HPDE6-E6E7 (cell line): ENCODE data around the gene GDF15.
"Not testable (repeated sequence)": the region's sequence is repeated elsewhere in the genome, so short reads cannot be mapped to it uniquely, and the experiment has no call there.

Experiments used
- DNase-seq: peaks from one replicate; pipeline ENCODE4 v3.0.0; 2011; ENCODE audit warnings: missing footprints; ENCODE audit errors: extremely low spot score

Gene GDF15, protein sequence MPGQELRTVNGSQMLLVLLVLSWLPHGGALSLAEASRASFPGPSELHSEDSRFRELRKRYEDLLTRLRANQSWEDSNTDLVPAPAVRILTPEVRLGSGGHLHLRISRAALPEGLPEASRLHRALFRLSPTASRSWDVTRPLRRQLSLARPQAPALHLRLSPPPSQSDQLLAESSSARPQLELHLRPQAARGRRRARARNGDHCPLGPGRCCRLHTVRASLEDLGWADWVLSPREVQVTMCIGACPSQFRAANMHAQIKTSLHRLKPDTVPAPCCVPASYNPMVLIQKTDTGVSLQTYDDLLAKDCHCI

DNA sequence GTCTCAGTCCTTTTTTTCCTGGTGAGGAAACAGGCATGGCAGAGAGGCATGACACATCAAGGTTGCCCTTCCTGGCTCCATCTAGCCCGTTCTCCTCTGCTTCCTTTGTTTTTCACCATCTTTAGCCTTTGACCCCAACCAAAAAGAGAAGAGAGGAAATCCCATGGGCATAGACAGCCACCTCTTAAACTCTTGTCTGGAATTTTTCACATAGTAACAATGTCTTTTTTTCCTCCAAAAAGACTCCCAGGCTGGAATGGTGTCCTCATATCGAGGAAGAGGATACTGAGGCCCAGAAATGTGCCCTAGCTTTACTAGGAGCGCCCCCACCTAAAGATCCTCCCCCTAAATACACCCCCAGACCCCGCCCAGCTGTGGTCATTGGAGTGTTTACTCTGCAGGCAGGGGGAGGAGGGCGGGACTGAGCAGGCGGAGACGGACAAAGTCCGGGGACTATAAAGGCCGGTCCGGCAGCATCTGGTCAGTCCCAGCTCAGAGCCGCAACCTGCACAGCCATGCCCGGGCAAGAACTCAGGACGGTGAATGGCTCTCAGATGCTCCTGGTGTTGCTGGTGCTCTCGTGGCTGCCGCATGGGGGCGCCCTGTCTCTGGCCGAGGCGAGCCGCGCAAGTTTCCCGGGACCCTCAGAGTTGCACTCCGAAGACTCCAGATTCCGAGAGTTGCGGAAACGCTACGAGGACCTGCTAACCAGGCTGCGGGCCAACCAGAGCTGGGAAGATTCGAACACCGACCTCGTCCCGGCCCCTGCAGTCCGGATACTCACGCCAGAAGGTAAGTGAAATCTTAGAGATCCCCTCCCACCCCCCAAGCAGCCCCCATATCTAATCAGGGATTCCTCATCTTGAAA is at the start of gene GDF15:
GDF15 (plus strand) TSS at position 484 of the 868 bp plus-strand sequence; CDS start at position 516, 32 bp downstream.
- peak; percentile 64 for DNase-seq

DNA sequence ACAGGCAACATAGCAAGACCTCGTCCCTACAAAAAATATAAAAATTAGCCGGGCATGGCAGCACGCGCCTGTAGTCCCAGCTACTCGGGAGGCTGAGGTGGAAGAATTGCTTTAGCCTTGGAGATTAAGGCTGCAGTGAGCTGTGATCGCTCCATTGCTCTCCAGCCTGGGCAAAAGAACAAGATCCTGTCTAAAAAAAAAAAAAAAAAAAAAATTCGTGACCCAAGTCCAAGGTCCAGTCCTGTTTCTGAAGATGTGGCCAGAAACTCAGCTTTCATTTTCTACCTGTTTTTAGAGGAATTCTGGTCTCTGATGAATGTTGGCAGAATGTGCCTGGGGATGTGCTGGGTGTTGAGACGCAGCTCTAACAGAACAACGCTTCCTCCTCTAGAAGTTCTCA is 47.4 kb upstream of the GDF15 start:
- no peak for DNase-seq

- DNase-seq = no peak
Measured at GRCh38 chr19:18339723-18340122, 46.2 kb upstream of the GDF15 start.

GRCh38 chr19:18340190-18340989 is 45.6 kb upstream of the GDF15 start, which contains the start of gene PGPEP1:
Gene PGPEP1, plus strand, starts transcription at chr19:18340598. Its CDS starts 84 bp downstream, at chr19:18340682.
- DNase-seq = no peak

DNA sequence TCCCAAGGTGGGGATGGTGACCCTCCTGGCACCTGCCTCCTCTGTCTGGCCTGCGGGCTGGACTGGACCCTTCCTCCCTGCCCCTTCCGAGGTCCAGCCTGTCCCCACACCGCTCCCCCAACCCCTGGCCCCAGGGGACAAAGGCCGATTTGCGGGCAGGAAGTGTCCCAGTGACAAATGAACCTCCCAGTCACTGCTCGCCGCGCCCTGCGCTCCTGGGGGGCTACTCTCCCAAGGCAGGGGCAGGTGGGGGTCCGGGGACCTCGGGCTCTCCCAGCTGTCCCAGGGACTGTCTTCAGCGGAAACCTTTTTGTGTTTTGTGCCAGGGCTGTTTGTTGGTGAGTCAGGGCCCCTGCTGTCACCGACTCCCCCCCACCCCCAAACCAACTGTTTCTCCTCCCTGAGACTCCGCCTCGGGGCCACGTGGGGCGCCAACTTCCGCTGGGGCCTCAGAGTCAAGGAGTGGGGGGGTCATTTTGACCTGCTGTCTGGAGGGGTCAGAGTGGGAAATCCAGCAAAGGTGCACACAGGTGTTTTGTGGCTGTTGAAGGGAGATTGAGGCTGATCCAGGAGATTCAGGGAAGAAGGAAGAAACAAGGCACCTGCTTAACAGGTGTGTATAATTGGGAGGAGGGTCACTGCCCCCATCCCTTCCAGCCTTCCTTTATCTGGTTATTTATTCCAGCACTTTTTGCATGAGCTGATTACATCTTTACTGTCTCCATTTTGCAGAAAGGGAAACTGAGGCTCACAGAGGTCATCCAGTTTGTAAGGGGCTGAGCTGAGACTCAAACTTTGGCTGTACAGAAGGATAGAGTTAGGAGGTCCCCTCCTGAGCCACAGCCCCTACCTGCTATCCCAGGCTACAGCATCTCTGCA is 44.7 kb upstream of the GDF15 start:
- no peak for DNase-seq

DNA sequence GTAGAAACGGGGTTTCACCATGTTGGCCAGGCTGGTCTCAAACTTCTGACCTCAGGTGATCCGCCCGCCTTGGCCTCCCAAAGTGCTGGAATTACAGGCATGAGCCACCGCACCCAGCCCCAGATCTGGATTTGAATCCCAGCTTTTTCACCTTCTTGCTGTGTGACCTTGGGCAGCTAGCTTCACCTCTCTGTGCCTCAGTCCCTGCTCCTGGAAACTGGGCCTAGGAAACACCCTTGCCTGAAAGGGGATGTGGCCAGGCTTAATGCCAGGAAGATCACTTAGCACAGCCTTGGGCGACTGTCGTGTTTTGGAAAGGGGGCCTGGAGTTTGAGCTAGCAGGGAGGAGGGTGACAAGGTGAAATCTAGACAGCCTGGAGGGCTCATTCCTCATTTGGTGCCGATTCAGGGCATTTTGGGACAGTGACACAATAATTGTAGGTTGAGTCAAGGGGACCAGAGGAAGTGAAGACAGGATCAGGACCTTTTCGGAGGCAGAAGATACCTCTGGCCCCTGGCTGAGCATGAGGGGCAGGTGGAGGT is 43.8 kb upstream of the GDF15 start:
- no peak for DNase-seq

DNA sequence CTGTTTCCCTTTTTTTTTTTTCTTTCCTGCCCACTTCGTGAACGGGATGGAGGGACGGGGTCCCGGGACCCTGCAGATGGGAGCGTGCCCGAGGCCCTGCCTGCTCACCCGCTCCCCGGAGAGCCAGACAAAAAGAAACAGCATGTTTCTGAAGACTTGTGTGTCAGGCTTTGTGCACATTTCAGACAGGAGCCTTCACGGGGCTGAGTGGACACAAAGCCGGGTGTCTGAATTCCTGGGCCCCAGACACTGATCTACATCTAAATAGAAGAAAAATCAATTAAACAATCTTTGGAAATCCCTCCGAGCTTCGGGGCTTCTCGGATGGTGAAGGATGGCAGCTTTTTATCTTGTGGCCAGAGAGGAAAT is 41.4 kb upstream of the GDF15 start:
- no peak for DNase-seq

DNA sequence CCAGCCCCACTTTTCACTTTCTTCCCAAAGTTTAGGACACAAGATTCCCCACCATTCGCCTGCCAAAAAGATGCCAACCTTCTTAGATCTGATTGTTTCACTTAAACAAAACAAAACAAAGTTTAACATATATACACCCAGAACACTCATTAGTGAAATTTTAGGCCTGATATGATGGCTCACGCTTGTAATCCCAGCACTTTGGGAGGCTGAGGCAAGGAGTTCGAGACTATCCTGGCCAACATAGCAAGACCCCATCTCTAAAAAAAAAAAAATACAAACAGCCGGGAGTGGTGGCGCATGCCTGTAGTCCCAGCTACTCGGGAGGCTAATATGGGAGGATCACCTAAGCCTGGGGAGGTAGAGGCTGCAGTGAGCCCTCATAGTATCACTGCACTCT is 40.7 kb upstream of the GDF15 start:
- no peak for DNase-seq

DNA sequence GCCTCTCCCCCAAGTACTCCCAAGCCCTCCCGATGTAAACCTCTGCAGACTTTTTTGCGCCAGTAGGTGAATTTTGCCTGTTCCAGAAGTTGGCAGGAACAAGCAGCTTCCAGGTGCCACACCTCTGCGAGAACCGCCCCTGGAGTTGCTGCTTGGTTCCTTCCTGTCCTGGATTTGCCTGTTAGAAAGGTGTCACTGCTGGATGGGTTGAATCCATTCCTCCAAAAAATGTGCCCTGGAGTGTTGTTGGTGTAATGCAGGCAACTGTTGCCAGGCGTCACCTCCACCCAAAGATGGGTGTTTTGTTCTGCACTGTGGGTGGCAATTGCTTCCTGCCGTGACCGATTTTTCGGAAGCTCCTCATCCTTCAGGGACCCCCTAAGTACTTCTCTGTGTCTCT is 39.9 kb upstream of the GDF15 start:
- no peak for DNase-seq

DNA sequence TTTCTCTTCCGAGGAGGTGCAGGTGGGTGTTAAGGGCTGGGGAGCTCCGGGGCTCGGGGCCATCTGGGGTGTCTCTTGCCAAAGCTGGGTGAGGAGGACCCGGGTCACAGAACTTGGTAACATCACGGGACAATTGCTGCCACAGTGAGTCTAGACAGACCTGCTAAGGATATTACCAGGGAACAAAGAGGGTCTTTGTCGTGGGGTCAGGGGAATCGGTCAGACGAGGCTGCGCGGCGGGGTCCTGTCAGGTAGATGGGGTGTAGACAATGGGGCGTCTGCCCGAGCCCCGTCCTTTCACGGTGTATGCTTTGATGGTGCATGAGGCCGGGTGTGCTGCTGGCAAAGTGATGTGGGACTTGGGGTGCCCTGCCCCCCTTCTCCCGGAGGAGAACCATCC is 37.8 kb upstream of the GDF15 start:
- DNase-seq = no peak

DNA sequence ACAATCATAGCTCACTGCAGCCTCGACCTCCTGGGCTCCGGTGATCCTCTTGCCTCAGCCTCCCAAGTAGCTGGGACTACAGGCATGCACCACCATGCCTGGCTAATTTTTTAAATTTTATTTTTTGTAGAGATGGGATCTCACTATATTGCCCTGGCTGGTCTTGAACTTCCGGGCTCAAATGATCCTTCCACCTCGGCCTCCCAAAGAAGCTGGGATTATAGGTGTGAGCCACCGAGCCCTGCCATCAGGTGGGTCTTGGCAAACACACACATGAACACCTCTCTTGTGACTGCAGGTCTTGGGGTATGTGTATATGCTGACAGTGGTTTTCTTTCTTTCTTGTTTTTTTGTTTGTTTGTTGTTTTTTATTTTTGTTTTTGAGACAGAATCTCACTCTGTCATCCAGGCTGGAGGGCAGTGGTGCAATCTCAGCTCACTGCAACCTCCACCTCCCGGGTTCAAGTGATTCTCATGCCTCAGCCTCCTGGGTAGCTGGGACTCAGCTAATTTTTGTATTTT is 37.1 kb upstream of the GDF15 start:
- DNase-seq = not testable (repeated sequence)

DNA sequence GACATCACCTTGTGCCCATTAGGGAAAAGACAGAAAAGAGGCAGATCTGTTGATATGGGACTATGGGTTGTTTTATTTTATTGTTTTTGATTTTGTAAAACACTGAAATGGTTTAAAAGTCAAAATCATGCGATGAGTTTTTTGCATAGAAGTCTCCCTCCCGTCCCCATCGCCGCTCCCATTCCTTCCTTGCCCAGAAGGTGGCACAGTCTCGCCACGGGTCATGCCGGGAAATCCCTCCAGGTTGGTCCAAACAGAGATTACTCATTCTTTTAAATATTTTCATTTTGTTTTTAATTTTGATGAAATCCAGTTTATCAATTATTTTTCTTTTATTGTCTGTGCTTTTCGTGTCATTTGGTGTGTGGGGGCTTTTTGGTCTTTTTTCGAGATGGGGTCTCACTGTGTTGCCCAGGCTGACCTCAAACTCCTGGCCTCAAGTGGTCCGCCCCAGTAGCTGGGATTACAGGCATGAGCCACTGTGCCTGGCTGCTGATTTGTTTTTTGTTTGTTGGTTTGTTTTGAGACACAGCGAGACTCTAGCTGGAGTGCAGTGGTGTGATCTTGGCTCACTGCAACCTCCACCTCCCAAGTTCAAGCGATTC is 36.3 kb upstream of the GDF15 start:
- no peak for DNase-seq

- DNase-seq = no peak
Measured at GRCh38 chr19:18350490-18350889, 35.5 kb upstream of the GDF15 start.

DNA sequence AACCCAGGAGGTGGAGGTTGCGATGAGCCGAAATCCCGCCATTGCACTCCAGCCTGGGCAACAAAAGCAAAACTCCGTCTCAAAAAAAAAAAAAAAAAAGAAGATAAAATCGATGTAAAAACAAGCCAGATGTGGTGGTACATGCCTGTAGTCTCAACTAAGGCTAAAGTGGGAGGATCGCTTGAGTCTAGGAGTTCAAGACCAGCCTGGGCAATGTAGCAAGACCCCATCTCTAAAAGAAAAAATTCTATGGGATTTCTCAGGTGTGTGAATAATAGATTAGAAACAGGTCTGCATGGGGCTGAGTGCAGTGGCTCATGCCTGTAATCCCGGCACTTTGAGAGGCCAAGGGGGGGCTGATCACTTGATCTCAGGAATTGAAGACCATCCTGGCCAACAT is 34.4 kb upstream of the GDF15 start:
- no peak for DNase-seq

DNA sequence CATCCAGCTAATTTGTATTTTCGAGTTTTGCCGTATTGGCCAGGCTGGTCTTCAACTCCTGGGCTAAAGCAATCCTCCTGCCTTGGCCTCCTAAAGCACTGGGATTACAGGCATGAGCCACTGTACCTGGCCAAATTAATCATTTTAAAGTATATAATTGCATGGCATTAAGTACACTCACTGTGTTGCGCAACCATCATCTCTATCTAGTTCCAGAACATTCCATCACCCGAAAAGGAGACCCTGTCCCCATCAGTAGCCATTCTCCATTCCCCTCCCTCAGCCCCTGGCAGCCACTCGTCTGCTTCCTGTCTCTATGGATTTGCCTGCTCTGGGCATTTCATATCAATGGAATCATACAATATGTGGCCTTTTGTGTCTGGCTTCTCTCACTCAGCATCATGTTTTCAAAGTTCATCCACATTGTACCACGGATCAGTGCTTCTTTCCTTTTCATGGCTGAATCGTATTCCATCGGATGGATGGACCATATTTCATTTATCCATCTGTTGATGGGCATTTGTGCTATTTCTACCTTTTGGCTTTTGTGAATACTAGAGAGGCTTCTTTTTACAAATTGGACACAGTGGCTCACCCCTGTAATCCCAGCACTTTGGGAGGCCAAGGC is 32.5 kb upstream of the GDF15 start:
- DNase-seq = no peak

DNA sequence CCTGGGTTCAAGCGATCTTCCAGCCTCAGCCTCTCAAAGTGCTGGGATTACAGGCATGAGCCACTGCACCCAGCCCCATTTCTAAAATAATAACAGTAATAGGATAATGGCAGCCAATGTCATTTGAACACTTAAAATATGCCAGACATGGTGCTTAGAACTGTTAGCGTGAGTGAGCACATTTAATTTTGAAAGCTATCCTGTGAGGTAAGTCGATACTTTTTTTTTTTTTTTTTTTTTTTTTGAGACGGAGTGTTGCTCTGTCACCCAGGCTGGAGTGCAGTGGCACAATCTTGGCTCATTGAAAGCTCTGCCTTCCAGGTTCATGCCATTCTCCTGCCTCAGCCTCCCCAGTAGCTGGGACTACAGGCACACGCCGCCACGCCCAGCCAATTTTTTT is 31.2 kb upstream of the GDF15 start:
- not testable (repeated sequence) for DNase-seq

GRCh38 chr19:18357041-18357440 is 28.9 kb upstream of the GDF15 start:
- DNase-seq = no peak

DNA sequence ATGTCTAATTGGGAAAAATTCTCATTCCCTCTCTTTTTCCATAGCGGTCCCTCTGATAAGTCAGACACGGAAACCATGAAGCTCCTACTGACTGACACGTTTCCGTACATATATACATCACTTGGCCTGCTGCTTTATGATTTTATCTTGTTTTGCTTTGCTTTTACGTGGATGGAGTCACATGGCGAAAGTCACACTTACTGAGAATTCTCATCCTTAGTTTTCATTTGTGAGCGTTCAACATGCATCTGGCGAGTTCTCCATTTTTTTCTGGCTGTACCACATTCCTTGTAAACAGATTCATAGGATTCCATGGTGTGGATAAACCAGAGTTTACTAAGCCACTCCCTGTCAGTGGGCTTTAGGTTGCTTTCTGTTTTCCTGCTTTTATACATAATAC is 24.3 kb upstream of the GDF15 start:
- DNase-seq = no peak

DNA sequence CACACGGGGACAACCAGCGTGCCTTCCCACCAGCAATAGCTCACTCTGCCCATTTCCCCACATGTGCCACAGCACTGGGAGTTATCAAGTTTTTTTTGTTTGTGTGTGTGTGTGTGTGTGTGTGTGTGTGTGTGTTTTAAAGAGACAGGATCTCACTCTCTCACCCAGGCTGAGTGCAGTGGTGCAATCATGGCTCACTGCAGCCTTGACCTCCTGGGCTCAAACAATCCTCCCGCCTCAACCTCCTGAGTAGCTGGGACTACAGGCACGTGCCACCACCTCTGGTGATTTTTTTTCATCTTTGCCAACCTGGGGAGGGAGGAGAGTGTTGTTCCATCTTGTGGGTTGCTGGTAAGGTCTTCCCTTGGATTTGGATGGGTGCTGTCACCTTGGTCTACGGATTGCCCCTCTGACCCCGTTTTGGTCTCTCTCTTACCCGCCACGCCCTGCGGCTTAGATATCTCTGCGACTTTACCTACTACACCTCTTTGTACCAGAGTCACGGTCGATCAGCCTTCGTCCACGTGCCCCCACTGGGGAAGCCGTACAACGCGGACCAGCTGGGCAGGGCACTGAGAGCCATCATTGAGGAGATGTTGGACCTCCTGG is 22.9 kb upstream of the GDF15 start:
- DNase-seq = no peak
